SH-SY5Y (cell line): ENCODE data around the gene OGFOD1.

ENCODE experiments used
- GATA2 ChIP-seq: IDR thresholded peaks from 2 replicates; pipeline ENCODE4 v1.6.1; 2011; ENCODE audit warnings: mild to moderate bottlenecking, low read depth, low read length
- GATA3 ChIP-seq: IDR thresholded peaks from 2 replicates; pipeline ENCODE4 v1.6.1; 2011; ENCODE audit warnings: low read depth, mild to moderate bottlenecking, low read length, moderate library complexity

DNA sequence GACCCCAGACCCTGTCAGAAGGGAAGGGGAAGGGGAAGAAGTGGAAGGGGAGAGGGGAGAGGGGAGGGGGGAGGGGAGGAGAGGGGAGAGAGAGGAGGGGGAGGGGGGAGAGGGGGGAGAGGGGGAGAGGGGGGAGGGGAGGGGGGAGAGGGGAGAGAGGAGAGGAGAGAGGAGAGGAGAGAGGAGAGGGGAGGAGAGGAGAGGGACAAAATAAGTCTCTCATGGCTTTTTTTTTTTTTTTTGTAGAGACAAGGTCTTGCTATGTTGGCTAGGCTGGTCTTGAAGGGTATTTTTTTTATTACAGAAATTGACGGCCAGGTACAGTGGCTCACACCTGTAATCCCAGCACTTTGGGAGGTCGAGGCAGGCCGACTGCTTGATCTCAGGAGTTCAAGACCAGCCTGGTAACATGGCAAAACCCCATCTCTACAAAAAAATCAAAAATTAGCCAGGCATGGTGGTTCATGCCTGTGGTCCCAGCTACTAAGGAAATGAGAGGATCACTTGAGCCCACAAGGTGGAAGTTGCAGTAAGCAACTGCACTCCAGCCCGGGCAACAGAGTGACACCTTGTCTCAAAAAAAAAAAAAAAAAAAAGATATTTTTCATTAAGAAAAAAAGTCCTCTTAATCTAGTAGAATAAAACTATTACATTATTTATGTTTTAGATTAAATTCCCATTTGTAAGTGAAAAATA is 45.2 kb upstream of the OGFOD1 start:
- TF ChIP-seq GATA2 (no peak), GATA3 (no peak)
